ENCODE measurements around the gene SYNE4. TPM values are rescaled to one million over a fixed set of nuclear protein-coding genes. Genes with fewer than 3 reads are reported as not detected.

The SYNE4 gene
- total and polyA plus RNA-seq, 9 of the 15 experiments (the other 6 are each of a cell fraction or from before 2014, with no cell fraction given) = 0.03 to 0.65 (median 0.29) TPM

DNA sequence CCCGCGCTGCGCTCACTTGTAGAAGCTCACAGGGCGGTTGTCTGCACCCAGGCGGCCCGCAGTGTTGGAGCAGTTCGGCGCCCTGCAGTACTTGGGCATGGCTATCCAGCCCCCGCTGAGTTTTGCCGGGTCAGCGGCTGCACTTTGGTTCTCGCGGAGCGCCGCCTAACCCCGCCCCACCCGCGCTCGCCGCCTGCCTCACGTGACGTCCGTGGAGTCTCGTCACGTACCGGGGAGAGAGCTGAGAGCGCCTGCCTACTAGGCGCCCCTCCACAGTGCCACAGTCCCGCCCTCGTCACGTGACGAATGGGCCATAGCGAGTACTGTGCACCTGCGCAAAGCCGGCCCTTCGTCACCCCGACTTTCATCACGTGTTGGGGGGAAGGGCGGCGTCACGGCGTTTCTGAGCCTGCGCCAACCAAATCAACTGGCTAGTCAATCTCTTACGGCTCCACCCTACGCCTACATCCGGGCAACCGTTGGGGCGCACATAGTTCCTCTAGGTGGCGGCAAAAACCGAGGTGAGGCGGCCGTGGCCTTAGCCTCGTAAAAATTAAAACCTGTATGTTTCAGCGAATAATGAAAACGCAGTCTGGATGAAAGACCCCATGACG lies 45.6 kb upstream of the SYNE4 start, which contains the start of gene THAP8 (continued):
- TF ChIP-seq AFF4 (CRISPR knock-in tag; IDR thresholded peaks at IDR 0.05) (no peak), SAFB (IDR thresholded peaks at IDR 0.05; ENCODE audit: borderline replicate concordance, low read depth, low read length) (peak; percentile 80; the same call in 1 of the 2 replicates), SMAD2 (IDR thresholded peaks at IDR 0.05; ENCODE audit: low read depth, low read length) (no peak), ZNF518B (CRISPR knock-in tag; IDR thresholded peaks at IDR 0.05) (no peak), NBN (IDR thresholded peaks at IDR 0.05; ENCODE audit: low read depth) (no peak; the same call in 1 of the 2 replicates), ZNF253 (CRISPR knock-in tag; conservative IDR thresholded peaks at IDR 0.05) (no peak), L3MBTL2 (IDR thresholded peaks at IDR 0.05) (peak; percentile 76; the same call in 1 of the 2 replicates), ZBTB17 (CRISPR knock-in tag; IDR thresholded peaks at IDR 0.05) (no peak), NEUROD1 (IDR thresholded peaks at IDR 0.05; ENCODE audit: borderline replicate concordance, low read depth, low read length, partially characterized antibody) (no peak), CBX1 (IDR thresholded peaks at IDR 0.05; ENCODE audit: low read depth) (peak; percentile 52; the same call in 1 of the 2 replicates), E2F5 (CRISPR knock-in tag; IDR thresholded peaks at IDR 0.05) (no peak), BHLHE40 (IDR thresholded peaks at IDR 0.05; ENCODE audit: low read length) (peak; percentile 100), ZC3H8 (IDR thresholded peaks at IDR 0.05) (no peak)
- TF ChIP-seq, protein P1, sequence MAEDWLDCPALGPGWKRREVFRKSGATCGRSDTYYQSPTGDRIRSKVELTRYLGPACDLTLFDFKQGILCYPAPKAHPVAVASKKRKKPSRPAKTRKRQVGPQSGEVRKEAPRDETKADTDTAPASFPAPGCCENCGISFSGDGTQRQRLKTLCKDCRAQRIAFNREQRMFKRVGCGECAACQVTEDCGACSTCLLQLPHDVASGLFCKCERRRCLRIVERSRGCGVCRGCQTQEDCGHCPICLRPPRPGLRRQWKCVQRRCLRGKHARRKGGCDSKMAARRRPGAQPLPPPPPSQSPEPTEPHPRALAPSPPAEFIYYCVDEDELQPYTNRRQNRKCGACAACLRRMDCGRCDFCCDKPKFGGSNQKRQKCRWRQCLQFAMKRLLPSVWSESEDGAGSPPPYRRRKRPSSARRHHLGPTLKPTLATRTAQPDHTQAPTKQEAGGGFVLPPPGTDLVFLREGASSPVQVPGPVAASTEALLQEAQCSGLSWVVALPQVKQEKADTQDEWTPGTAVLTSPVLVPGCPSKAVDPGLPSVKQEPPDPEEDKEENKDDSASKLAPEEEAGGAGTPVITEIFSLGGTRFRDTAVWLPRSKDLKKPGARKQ (CRISPR knock-in tag; IDR thresholded peaks at IDR 0.05) = no peak
- TF ChIP-seq, protein P2, sequence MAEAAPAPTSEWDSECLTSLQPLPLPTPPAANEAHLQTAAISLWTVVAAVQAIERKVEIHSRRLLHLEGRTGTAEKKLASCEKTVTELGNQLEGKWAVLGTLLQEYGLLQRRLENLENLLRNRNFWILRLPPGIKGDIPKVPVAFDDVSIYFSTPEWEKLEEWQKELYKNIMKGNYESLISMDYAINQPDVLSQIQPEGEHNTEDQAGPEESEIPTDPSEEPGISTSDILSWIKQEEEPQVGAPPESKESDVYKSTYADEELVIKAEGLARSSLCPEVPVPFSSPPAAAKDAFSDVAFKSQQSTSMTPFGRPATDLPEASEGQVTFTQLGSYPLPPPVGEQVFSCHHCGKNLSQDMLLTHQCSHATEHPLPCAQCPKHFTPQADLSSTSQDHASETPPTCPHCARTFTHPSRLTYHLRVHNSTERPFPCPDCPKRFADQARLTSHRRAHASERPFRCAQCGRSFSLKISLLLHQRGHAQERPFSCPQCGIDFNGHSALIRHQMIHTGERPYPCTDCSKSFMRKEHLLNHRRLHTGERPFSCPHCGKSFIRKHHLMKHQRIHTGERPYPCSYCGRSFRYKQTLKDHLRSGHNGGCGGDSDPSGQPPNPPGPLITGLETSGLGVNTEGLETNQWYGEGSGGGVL (CRISPR knock-in tag; IDR thresholded peaks at IDR 0.05) = no peak

Data from K562 (cell line).